ENCODE data around the gene PAMR1.

The PAMR1 gene

DNA sequence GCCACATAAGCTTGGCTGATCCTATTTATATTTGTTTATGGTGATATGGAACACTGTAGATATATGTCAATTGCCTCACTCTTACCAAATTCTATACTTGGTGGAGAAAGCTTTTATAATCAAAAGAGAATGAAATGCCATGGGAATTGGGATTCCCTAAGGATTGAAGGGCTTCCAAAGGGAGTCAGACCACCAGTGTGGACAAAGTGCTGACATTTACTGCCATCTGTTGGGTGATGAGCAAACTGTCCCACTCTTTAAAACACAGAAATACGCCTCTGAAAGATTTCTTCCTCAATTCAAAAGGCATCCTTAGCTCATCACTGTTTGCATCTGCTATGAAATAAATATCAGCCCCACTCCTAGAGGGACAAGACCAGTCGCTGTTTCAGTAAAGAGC, 113.1 kb downstream of the PAMR1 start:
- DNase-seq (ENCODE audit: extremely low read depth in 1 of 2, low read depth in 1 of 2), result no peak

DNA sequence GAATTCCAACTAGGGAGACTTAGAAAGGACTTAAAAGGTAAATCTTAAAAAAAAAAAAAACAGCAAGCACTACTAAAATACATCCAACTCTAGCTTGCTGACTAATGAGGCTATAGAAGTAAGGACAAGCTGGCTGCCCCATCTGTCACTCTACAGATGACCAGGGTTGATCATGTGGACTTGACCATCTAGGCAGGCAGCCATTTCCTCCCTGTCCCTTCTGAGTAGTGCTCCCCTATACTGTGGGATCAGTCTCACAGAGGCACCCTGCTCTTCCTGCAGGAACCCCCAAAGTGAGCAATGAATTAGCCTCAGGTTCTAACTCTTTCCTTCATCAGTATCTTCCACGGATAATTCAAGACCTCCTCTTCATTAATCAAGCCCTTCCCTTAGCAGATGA, 118.4 kb downstream of the PAMR1 start:
- DNase-seq (ENCODE audit: extremely low read depth in 1 of 2, low read depth in 1 of 2), result no peak

DNA sequence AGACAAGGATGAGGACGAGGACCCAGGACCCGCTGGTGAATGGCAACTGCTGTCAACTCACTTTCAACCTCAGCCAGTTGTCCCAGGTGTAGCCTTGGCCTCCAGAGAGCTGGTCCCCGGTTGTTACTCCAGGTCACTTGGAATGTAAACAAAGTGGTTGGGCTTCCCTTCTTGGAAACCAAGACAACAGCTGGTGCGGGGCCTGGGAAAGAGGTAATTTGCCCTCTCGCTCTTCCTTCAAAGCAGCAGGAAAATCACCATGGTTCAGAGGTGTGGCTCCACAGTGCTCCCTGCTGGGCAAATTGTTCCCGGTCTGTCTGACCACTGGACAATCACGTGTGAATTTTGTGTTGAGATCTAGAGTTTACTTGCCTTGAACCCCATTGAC, 121.0 kb downstream of the PAMR1 start:
- DNase-seq (ENCODE audit: extremely low read depth in 1 of 2, low read depth in 1 of 2), result no peak

DNA sequence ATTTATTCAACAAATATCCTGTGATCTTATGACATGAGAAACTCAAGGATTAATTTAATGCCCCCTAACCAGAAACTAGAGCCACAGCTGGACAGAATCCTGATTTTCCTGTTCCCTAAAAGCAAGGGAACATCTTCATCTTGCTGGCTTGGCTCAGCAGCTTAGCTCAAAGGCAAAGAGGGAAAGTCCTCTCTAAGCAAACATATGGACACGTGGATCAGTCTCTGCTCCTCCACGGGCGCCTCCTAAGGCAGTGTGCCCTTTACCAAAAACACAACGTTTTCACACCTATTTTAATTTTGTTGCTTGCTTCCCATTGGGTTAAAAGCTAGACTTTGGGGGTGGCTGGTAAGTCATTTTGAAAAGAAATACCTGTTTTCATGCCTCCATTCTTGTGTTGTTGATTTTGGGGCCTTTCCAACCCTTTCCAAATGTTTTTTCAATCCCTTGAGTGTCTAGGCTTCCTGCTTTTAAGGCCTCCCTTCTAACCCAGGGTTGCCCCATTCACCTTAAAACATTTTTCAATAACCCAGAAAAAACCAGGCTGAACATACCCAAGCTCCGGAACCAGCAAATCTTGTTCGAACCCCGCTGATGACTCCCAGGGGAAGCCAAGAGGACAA, 121.5 kb downstream of the PAMR1 start:
- no peak for DNase-seq (ENCODE audit: extremely low read depth in 1 of 2, low read depth in 1 of 2)

DNA sequence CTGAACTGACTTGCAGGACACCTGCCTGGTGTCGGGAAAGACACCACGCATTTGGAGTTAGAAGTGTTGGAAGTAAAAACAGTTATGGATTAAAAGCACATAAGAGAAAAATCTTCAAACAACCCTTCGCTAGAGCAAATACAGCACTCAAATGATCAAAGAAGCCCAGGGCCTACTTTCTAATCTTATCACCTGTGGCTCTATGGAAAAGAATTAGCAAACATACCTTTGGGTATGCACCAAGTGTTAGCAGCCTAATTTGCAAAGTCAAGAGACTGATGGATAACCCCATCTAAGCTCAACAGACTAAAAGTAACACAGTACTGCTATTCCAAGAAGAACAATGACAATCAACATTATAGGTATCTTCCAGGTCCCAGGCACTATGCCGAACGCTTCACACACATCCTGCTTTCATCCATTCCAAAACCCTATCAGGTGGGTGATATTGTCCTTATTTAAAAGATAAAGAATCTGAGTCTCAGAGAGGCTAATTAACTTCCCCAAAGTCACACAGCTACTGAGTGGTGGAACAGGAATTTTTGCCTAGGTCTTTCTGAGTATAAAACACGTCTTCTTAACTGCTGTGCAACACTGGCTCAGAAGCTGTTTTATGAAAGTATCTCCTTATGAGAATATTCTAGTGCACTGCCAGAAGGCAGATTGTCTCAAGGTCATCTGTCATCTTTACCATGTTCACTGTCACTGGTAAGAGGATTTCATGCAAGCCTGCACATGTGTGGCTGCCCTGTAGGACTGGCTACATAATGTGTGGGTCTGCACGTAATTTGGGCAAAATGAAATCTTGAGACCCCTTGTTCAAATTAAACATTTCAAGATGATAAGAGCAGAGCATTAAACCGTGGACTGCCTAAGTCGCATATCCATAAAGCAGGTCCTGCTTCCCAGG, 122.4 kb downstream of the PAMR1 start:
- no peak for DNase-seq (ENCODE audit: extremely low read depth in 1 of 2, low read depth in 1 of 2)

DNA sequence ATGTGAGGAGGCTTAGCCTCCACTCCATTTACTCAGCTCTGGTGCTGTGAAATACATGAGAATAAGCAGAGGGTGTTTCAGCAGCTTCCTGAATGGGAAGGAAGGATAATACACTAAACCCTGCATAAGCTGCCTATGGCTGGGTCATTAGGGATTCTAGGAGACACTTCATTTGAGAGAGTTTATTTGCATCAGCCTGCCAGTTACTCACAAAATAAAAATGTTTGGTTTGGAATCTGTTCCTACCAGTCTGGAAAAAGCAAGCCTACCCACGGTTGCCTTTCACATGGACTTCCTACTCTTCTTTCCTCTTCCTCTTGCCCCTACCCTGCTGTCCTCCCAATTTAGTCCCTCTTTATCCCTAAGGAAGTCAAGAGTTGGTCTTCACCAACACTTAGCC, 126.5 kb downstream of the PAMR1 start:
- no peak for DNase-seq (ENCODE audit: extremely low read depth in 1 of 2, low read depth in 1 of 2)

DNA sequence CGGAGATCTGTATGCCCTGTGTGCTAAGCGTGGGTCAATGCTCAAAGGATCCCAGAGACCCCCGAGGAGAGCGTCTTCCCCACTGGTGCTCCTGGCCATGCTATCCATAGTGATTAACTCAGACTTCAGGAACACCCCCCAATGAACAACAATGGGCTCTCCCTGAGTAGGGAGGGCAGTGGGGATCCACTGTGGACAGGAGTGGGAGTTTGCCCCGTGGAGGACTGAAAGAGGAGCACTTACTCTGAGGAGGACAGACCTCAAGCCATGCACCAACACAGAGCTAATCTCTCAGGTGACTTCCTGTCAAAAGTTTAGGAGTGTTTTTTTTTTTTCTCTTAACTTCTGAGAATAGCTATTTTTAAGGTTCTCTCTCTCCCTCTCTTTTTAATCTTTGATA, 130.5 kb downstream of the PAMR1 start:
- DNase-seq (ENCODE audit: extremely low read depth in 1 of 2, low read depth in 1 of 2), result no peak

DNA sequence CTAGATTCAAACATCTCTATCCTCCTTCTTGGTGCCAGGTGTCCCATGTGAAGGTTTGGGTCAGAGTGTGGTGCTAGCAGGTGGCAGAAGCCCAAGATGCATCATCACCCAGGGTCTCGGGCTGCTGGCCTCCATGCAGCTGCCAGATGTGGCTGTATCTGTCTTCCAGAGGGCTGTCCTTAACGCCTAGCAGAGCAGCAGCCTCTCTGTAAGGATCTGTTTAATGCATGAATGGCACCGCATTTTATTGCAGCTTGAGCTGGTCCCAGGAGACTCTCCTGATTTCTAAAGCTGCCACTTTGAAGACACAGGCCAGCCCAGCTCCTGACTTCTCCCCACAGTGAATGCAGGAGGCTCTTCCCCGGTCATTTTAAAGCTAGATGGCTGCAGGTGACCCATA, 132.3 kb downstream of the PAMR1 start:
- DNase-seq (ENCODE audit: extremely low read depth in 1 of 2, low read depth in 1 of 2), result no peak

DNA sequence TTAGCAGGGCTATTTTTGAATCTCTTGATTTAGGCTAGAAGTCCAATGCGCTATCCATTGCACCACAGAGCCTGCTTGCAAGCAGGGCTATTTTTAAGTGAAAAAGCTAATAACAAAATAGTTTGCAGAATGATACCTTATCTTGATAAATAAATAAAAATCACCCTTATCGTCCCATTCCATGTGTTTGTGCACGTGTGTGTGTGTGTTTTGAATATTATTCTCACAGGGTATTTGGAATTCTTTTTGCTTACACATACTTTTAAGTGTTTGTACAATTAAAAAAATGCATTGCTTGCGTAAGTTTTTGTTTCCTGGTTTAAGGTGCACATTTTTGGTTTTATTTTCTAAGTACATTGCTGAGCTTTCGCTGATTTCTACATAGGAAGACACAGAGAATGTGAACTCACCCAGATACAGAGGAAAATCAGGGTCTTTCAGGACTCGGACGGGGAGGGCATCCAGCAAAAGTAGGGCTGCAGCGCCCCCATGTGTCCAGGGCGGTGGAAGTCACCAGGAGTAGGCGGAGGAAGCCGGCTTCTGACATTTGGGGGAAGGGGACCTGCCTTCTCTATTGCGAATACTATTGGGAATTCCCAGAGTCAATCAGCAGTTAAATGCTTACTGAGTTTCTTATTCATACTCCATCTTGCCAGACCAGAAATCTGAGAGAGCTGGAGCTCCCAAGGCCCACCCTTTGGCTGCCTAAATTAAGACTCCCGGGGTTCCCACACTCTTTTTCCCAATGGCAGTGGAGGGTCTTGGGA, 133.3 kb downstream of the PAMR1 start:
- DNase-seq (ENCODE audit: extremely low read depth in 1 of 2, low read depth in 1 of 2), result peak; percentile 52 to 70

DNA sequence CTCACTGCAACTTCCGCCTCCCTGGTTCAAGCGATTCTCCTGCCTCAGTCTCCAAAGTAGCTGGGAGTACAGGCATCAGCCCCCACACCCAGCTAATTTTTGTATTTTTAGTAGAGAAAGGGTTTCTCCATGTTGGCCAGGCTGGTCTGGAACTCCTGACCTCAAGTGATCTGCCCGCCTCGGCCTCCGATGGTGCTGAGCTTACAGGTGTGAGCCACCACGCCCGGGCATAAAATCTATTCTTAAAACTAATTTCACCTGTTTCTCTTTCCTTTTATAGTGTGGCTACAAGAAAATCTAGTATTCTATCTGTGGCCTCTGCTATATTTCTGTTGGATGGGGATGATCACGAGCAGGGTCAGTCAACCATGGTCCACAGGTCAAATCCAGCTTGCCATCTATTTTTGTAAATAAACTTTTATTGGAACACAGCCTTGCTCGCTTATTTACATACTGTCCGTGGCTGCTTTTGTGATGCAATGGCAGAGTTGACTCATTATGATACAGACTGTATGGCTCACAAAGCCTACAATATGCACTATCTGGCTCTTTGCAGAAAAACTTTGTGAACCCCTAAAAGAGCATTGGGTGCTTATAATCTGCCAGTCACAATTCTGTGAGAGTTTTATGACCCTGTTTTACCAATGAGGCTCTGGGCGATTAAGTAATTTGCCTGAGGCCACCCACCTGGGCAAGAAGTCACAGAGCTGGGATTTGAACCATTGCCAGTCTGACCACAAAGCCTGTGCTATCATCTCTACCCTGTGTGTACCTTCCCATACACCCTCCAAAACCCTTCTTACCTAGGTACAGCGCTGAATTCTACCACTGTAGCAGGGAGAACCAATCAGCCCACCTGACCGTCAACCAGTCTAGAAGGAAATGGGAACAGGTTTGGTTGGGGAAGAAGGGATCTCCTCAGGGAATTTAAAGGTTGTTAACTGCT, 134.4 kb downstream of the PAMR1 start:
- peak in 1 of 2 donors; percentile 20 for DNase-seq (ENCODE audit: extremely low read depth in 1 of 2, low read depth in 1 of 2)

DNA sequence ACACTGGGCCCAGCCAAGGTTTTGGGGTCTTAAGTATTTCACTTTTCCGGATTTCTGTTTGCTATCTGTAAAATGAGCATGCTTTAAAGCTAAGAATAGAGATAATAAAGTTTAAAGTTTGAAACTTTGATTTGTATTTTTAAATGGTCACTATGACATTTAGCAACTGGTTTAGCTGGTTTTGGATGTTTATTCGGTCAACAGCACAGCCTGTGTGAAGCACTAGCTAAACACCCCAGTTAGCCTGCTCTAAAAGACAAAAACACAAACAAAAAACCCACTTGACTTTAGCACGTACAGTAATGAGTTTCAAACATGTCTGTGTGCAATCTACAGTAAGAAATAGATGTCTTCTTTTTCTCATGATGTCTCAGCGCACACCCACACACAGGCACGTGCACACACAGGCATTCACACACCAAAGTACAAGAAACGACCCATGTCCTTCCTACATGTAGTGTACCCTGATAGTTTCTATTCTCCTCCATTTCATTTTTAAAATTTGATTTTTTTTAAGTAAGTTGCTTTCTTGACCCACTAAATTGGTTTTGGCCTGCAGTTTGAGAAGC, 135.4 kb downstream of the PAMR1 start:
- peak in 1 of 2 donors; percentile 11 for DNase-seq (ENCODE audit: extremely low read depth in 1 of 2, low read depth in 1 of 2)

DNA sequence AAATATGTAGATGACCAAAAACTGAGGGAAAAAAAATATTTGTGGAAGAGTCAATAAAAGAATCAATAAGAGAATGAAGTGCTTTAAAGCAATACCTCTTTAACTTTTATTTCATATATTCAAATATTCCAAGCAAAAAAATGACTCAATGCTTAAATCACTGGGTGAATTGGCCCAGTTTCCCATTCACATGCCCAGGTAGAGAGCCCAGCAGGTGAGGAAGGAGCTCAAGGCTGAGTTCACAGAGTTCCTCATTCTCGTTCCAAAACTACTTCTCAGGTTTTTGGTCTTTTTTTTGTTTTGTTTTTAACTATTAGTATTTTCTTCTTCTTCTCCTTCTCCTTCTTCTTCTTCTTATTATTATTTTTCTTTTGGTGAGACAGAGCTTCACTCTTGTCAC, 136.3 kb downstream of the PAMR1 start:
- DNase-seq (ENCODE audit: extremely low read depth in 1 of 2, low read depth in 1 of 2), result no peak

DNA sequence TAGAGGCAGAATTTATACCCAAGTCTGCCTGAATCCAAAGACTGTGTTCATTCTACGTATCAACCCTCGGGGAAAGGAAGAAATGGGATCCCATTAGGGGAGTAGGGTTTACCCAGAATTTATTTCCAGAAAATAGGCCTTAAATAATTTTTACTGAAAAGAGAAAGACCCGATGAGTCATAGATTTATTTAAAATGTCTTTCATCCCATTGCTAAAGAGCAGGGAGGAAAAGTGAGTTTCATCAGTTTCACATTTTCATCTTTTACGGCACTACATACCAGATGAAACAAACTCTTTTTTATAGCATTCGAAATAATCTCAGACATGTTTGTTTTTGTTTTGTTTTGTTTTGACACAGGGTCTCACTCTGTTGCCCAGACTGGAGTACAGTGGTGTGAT, 137.4 kb downstream of the PAMR1 start:
- DNase-seq (ENCODE audit: extremely low read depth in 1 of 2, low read depth in 1 of 2), result no peak

DNA sequence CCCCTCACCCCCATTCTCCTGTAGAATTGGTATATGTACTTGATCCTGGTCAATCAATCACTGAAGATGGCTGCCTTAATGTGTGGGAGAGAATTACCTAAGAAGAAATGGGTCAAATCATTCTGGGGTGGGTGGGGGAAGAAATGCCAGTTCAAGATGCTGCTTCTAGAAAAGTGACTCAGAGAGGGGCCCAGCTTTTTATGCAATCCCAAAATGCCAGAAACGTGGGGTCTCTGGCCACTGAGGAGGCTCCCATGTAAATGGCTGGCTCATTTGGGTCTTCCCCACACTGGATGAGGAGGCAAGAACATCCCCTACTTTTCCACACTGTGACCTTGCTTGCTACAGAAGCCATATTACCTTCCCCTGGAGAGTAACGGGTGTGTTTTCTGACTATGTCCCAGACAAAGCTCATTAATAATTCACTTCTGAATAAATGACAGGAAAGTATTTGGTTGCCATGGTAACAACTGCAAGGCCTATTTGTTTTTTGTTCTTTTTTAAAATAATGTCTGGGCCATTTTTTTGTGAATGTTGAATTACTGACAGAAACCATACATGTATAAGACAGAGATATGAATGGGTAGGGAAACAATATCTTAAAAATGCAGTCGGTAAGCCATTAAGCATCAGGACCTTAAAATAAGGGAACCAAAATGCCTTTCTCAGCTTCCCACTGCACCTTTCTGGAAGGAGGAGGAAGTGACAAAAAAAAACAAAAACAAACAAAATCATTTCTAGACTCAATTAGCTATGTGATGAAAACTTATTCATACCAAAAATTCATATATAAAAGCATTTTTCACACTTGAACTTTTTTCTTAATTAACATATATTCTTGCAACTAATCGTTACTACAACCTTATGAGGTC, 138.1 kb downstream of the PAMR1 start:
- DNase-seq (ENCODE audit: extremely low read depth in 1 of 2, low read depth in 1 of 2), result no peak

DNA sequence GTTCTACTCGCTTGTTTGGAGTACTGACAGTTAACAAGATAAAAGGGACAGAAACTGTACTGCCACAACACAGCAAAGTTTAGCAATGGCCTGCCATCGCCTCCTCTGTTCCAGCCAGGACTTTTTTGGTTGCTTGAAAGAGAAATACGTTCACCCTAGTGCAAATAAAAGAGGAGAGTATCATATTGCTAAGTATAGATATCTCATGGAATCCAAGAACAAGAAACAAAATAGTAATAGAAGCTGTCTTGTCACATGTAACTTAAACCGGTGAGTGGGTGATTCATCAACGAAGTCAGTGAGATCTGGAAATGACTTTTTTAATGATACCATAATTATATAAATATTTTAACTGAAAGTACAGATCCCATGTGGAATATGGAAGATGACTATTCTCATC, 141.5 kb downstream of the PAMR1 start:
- DNase-seq (ENCODE audit: extremely low read depth in 1 of 2, low read depth in 1 of 2), result no peak

All from stimulated activated CD8-positive, alpha-beta memory T cell treated with anti-CD3 and anti-CD28 coated beads, Interleukin-7, amount 100 ng/mL, for 48 hours (primary cell).